PC-3 (cell line): ENCODE results near the gene RPL3. TPM values are rescaled to one million over a fixed set of nuclear protein-coding genes. Genes with fewer than 3 reads are reported as not detected.

Source experiments
- ATAC-seq: fragments of 200-7000 bp; cut with Tn5 transposase; 2 replicates; pipeline ENCODE4 v1.9.1; 2020; ENCODE audit warnings: mild to moderate bottlenecking, moderate library complexity
- Bru-seq: library from RNA; stranded (reverse); fragments of 400-500 nt; gene quantifications from one replicate; lab custom pipeline; 2021; lab: Mats Ljungman, UMichigan
- BruChase-seq, 2 experiments: library from RNA; stranded (reverse); fragments of 400-500 nt; gene quantifications; one replicate each; lab custom pipeline; 2021; lab: Mats Ljungman, UMichigan
- BruUV-seq: library from RNA; stranded (reverse); fragments of 400-500 nt; replicated peaks from 2 replicates; lab custom pipeline; 2021; lab: Mats Ljungman, UMichigan
- CTCF ChIA-PET: fragments of 300-600 bp; sonication (Branson Sonifier 250); formaldehyde crosslinking; loops from one replicate; lab custom pipeline; 2022; ENCODE audit warnings: antibody characterized with exemption; lab: Charles Lee
- POLR2A ChIA-PET: fragments of 300-600 bp; sonication (Branson Sonifier 250); formaldehyde crosslinking; loops from one replicate; lab custom pipeline; 2022; ENCODE audit warnings: antibody characterized with exemption; ENCODE audit not compliant: unreplicated experiment; lab: Charles Lee
- DNase-seq: peaks from one replicate; pipeline ENCODE4 v3.0.0-alpha.2; 2015
- H2AFZ ChIP-seq: fragments of 300-600 bp; sonication (generic); 2 replicates; pipeline ENCODE4 v1.6.0; 2016; ENCODE audit warnings: antibody characterized with exemption, low read length
- H3F3A ChIP-seq: fragments of 300-600 bp; sonication (generic); one replicate; pipeline ENCODE4 v1.6.0; 2017; ENCODE audit warnings: antibody characterized with exemption, low read length, control low read depth, mild to moderate bottlenecking; ENCODE audit not compliant: unreplicated experiment
- H3K27ac ChIP-seq: fragments of 300-600 bp; sonication (generic); 2 replicates; pipeline ENCODE4 v1.5.1; 2016; ENCODE audit warnings: mild to moderate bottlenecking, low read length
- H3K27me3 ChIP-seq: fragments of 300-600 bp; sonication (generic); 2 replicates; pipeline ENCODE4 v1.6.1; 2016; ENCODE audit warnings: low read length, mixed read lengths
- H3K36me3 ChIP-seq: fragments of 300-600 bp; sonication (generic); 2 replicates; pipeline ENCODE4 v1.6.1; 2016; ENCODE audit warnings: low read depth, mixed run types, low read length, mixed read lengths
- H3K4me1 ChIP-seq: fragments of 300-600 bp; sonication (generic); 2 replicates; pipeline ENCODE4 v1.5.1; 2016; ENCODE audit warnings: low read length; ENCODE audit not compliant: insufficient read depth
- H3K4me2 ChIP-seq: fragments of 300-600 bp; sonication (generic); 2 replicates; pipeline ENCODE4 v1.6.0; 2016; ENCODE audit warnings: low read length
- H3K4me3 ChIP-seq: fragments of 300-600 bp; sonication (generic); 2 replicates; pipeline ENCODE4 v1.5.1; 2016; ENCODE audit warnings: mild to moderate bottlenecking, low read length, mixed read lengths
- H3K79me2 ChIP-seq: fragments of 300-600 bp; sonication (generic); 2 replicates; pipeline ENCODE4 v1.6.1; 2017; ENCODE audit warnings: low read length, mixed read lengths
- H3K9ac ChIP-seq: fragments of 300-600 bp; sonication (generic); 2 replicates; pipeline ENCODE4 v1.6.0; 2016; ENCODE audit warnings: mild to moderate bottlenecking, low read length
- H3K9me2 ChIP-seq: fragments of 300-600 bp; sonication (generic); replicated peaks from 2 replicates; pipeline ENCODE4 v1.6.1; 2016; ENCODE audit warnings: mixed run types, low read length, mixed read lengths
- H3K9me3 ChIP-seq: fragments of 300-600 bp; sonication (generic); 2 replicates; pipeline ENCODE4 v1.6.1; 2016; ENCODE audit warnings: low read length, mixed read lengths
- H4K20me1 ChIP-seq: fragments of 300-600 bp; sonication (generic); 2 replicates; pipeline ENCODE4 v1.6.1; 2016; ENCODE audit warnings: low read length, mixed read lengths
- EZH2 ChIP-seq: fragments of 300-600 bp; sonication (generic); IDR thresholded peaks from one replicate; pipeline ENCODE4 v1.6.1; 2017; ENCODE audit warnings: antibody characterized with exemption, mild to moderate bottlenecking, low read length; ENCODE audit not compliant: unreplicated experiment
- EZH2phosphoT487 ChIP-seq: fragments of 300-600 bp; sonication (generic); IDR thresholded peaks from 2 replicates; pipeline ENCODE4 v1.6.1; 2018; ENCODE audit warnings: mild to moderate bottlenecking, antibody characterized with exemption, low read length, borderline replicate concordance
- intact Hi-C: fragments of 100-400 bp; cut with micrococcal nuclease; formaldehyde crosslinking; loops from 2 replicates; pipeline ENCODE4 v1.9.0; 2023
- long read RNA-seq: library from polyadenylated mRNA; unstranded; transcript quantifications from one replicate; pipeline ENCODE4 v2.0.0, GENCODE V29; 2021; ENCODE audit not compliant: unreplicated experiment
- total RNA-seq: library from RNA; depleted of rRNA; stranded (reverse); fragments of >200 nt; gene quantifications from 2 replicates; pipeline ENCODE4 v1.2.3, GENCODE V29; 2014; rRNA removed
- TF ChIP-seq, protein P1 (sequence below): fragments of 300-600 bp; sonication (generic); conservative IDR thresholded peaks from 2 replicates; pipeline ENCODE4 v1.5.1; 2017; ENCODE audit warnings: antibody characterized with exemption, low read depth, mild to moderate bottlenecking, low read length

Gene RPL3
- total RNA-seq: 1,363 and 1,371 TPM in 2 replicates
- Bru-seq, nascent RNA: percentile 99 among the genes with signal in this experiment
- percentile 99 among the genes with signal in this experiment for BruChase-seq, experiment 1, labeled RNA remaining after a 6-hour chase
- BruChase-seq, experiment 2, labeled RNA remaining after a 2-hour chase: percentile 99 among the genes with signal in this experiment
- long read RNA-seq, transcript RPL3-202 (9 exons, 1,289 nt): minor isoform, 106 of 3,980 reads
- long read RNA-seq, transcript RPL3-201 (10 exons, 1,442 nt): major isoform, 3,712 of 3,980 reads
- long read RNA-seq, transcript RPL3-210 (2 exons, 616 nt): minor isoform, 22 of 3,980 reads
- long read RNA-seq, partial matches to known transcripts: 60 of 3,980 reads
- long read RNA-seq, other reads (novel, unspliced or antisense): 79 of 3,980 reads

DNA sequence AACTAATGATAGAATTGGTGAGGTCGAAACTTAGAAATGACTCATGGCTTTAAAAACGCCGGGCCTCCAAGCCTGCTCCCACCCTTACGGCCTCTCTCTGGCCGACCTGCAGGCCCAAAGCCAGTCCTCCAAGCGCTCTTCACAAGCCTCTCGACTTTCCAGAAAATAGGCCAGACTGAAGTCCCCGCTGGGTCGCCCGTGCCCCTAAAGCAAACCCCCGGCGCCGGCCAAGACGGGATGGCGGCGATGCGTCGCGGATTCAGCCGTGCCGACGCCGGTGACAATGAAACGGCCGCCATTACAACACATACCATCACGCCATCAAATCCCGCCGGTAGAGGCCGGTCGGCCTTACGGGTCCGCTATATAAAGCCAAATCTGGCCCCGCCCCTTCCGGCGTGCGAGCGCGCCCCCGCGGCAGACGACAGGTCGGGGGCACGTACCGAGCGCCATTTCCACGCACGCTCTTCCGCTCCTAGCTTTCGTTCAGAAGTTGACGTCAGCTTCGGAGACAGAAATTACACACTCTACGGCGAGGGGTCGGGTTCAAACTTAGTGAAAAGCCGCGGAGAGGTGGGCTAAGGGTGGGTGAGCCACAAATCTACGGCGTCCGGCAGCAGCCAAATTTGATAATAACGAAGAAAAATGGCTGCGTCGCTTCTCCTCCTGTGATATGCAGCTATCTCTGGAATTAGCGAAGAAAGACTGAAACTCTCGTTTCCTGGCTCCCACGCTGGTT is at the start of gene RPL3:
RPL3 (minus strand) TSS at position 340 of the 739 bp plus-strand sequence; CDS start at position 314, 26 bp downstream.
- peaks cover 14% of the 10 kb centered on the region for H3F3A ChIP-seq
- peaks cover 46% of the 10 kb centered on the region for H4K20me1 ChIP-seq
- peak within 1 kb of the TSS; percentile 99 for H3K4me2 ChIP-seq
- DNase-seq: peak; percentile 94
- ChIA-PET CTCF (interaction anchor here (0.7 kb wide), 2 partner anchors 80 to 112 kb away, joined by 3 to 5 read pairs; partner anchors contain the start of gene TAB1), POLR2A (interaction anchor here (0.6 to 0.7 kb wide), 2 partner anchors 67 to 80 kb away, joined by 4 to 7 read pairs; partner anchors contain the start of gene TAB1)
- peak within 1 kb of the TSS; percentile 97 for H3K9ac ChIP-seq
- peaks cover 50% of the 10 kb centered on the region for H3K79me2 ChIP-seq
- H3K4me1 ChIP-seq: peaks cover 16% of the 10 kb centered on the region
- H3K27ac ChIP-seq: peak within 1 kb of the TSS; percentile 93
- no peaks in the 10 kb centered on the region for H3K27me3 ChIP-seq
- no peaks in the 10 kb centered on the region for H3K9me3 ChIP-seq
- H3K36me3 ChIP-seq: peaks cover 43% of the 10 kb centered on the region
- peak; percentile 67 for ATAC-seq
- H3K4me3 ChIP-seq: peak within 1 kb of the TSS; percentile 97
- no peaks in the 10 kb centered on the region for H3K9me2 ChIP-seq
- no peak for TF ChIP-seq EZH2phosphoT487
- TF ChIP-seq, protein P1, sequence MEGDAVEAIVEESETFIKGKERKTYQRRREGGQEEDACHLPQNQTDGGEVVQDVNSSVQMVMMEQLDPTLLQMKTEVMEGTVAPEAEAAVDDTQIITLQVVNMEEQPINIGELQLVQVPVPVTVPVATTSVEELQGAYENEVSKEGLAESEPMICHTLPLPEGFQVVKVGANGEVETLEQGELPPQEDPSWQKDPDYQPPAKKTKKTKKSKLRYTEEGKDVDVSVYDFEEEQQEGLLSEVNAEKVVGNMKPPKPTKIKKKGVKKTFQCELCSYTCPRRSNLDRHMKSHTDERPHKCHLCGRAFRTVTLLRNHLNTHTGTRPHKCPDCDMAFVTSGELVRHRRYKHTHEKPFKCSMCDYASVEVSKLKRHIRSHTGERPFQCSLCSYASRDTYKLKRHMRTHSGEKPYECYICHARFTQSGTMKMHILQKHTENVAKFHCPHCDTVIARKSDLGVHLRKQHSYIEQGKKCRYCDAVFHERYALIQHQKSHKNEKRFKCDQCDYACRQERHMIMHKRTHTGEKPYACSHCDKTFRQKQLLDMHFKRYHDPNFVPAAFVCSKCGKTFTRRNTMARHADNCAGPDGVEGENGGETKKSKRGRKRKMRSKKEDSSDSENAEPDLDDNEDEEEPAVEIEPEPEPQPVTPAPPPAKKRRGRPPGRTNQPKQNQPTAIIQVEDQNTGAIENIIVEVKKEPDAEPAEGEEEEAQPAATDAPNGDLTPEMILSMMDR: no peak
- no peak for TF ChIP-seq EZH2
- no TSS peak for BruUV-seq
- peak within 1 kb of the TSS; percentile 85 for H2AFZ ChIP-seq
- intact Hi-C loops: loop anchor here (5.0 kb wide), 2 partner anchors 77 to 167 kb away; partner anchors contain the start of genes CBX7 and PDGFB

DNA sequence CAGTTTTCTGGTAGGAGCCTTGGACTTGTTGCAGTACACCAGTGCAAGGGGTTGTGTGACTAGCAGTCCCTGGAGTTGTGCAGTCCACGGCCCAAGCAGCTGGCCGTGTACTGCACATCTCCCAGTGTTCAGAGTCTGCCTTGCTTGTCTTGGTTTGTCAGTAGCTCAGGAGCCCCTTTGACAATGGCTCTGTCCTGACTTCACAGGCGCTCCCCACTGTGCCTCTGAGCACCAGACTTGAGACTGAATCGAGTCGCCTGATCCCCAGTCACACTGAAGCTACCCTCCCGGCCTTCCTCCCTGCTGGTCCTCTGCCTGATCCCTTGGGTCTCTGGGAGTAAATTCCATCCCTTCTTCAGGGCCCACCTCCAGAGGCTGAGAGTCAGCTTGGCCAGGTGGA is 49.8 kb upstream of the RPL3 start:
- H3K36me3 ChIP-seq: no peaks in the 10 kb centered on the region
- no TSS peak for BruUV-seq
- POLR2A ChIA-PET: no interaction called here
- H2AFZ ChIP-seq: no peak overlapping the region
- H3F3A ChIP-seq: no peaks in the 10 kb centered on the region
- CTCF ChIA-PET: no interaction called here
- H3K9me2 ChIP-seq: no peaks in the 10 kb centered on the region
- intact Hi-C loops: no loop called here
- H4K20me1 ChIP-seq: no peaks in the 10 kb centered on the region
- no peaks in the 10 kb centered on the region for H3K4me1 ChIP-seq
- H3K27ac ChIP-seq: no peak overlapping the region
- H3K27me3 ChIP-seq: no peaks in the 10 kb centered on the region
- H3K9ac ChIP-seq: no peak overlapping the region
- H3K79me2 ChIP-seq: no peaks in the 10 kb centered on the region
- H3K4me3 ChIP-seq: no peak overlapping the region
- H3K4me2 ChIP-seq: no peak overlapping the region
- no peaks in the 10 kb centered on the region for H3K9me3 ChIP-seq
- TF ChIP-seq EZH2phosphoT487 (no peak), EZH2 (no peak)
- TF ChIP-seq, protein P1: no peak
- ATAC-seq (no peak), DNase-seq (no peak)
